Fibroblast of pulmonary artery (primary cell): ENCODE results near the gene CUX1.
A peak's percentile ranks its signal among the peaks of the same experiment; 100 is the strongest.

Source experiments
- DNase-seq: peaks from one replicate; pipeline ENCODE4 v3.0.0-alpha.2; 2010; ENCODE audit warnings: low read depth
- H3K4me3 ChIP-seq: replicated peaks from 2 replicates; pipeline ENCODE4 v1.5.1; 2011; ENCODE audit warnings: low read depth, mild to moderate bottlenecking, control low read depth, low read length, moderate library complexity
- TF ChIP-seq, protein P1 (sequence below): IDR thresholded peaks from 2 replicates; pipeline ENCODE4 v1.5.1; 2011; ENCODE audit warnings: mild to moderate bottlenecking, control low read depth, low read length, inconsistent platforms; ENCODE audit errors: missing control alignments

Gene CUX1

DNA sequence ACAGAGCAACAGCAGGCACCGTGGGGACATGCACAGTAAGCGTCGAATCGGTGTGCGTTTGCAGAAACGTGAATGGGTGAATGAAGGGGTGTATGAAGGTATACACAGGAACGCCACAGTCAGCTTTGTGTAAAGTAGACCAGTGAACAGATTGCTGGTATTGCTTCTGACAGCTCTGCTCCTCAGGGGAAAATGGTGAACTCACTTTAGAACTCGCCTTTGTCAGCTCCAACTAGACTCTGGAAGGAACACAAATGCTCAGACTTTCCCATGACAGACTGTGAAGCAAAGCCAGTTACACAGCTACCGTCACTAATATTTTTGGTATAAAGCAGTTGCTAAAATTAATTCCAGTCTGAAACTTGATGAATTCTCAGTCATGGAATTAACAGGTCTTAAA, 78.9 kb downstream of the CUX1 start:
- no peak overlapping the region for H3K4me3 ChIP-seq
- TF ChIP-seq, protein P1, sequence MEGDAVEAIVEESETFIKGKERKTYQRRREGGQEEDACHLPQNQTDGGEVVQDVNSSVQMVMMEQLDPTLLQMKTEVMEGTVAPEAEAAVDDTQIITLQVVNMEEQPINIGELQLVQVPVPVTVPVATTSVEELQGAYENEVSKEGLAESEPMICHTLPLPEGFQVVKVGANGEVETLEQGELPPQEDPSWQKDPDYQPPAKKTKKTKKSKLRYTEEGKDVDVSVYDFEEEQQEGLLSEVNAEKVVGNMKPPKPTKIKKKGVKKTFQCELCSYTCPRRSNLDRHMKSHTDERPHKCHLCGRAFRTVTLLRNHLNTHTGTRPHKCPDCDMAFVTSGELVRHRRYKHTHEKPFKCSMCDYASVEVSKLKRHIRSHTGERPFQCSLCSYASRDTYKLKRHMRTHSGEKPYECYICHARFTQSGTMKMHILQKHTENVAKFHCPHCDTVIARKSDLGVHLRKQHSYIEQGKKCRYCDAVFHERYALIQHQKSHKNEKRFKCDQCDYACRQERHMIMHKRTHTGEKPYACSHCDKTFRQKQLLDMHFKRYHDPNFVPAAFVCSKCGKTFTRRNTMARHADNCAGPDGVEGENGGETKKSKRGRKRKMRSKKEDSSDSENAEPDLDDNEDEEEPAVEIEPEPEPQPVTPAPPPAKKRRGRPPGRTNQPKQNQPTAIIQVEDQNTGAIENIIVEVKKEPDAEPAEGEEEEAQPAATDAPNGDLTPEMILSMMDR: no peak
- DNase-seq: no peak

DNA sequence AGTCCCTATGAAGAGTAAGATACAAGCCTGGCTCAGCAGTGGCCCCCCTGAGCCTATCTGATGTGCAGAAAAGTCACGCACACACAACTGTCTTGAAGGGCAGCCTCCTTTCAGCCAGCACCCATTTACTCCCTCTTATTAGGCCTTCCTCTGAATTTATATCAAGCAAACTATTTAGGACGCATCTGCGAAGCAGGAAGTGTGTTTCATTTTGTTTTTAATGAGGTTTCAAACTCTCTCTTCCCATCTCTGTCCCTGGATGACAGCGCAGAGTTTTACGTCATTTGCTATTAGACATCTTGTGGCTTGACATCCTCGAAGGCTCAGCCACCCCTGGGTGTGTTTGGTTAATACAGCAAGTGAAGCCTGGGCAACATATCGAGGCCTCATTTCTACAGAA, 79.5 kb downstream of the CUX1 start:
- DNase-seq: no peak
- TF ChIP-seq, protein P1: no peak
- H3K4me3 ChIP-seq: no peak overlapping the region

DNA sequence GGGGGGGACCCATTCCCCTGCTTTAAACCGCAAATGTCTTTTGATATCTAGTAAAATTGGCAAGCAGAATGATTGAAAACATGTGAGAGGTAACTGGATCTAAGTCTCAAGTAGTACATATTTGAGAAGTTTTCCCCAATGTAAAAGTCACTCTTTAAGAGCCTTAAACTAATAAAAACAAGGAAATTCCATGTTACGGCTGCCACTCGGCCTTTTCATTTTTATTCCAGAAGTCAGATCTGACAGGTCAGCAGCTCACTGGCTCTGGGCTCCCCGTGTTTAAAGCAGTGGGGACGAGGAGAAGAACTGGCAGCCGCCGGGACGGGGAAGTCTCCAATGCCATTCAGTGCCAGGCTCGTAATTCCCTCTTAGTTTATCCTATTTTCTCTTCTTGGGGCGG, 80.7 kb downstream of the CUX1 start:
- H3K4me3 ChIP-seq: no peak overlapping the region
- DNase-seq: no peak
- TF ChIP-seq, protein P1: no peak

DNA sequence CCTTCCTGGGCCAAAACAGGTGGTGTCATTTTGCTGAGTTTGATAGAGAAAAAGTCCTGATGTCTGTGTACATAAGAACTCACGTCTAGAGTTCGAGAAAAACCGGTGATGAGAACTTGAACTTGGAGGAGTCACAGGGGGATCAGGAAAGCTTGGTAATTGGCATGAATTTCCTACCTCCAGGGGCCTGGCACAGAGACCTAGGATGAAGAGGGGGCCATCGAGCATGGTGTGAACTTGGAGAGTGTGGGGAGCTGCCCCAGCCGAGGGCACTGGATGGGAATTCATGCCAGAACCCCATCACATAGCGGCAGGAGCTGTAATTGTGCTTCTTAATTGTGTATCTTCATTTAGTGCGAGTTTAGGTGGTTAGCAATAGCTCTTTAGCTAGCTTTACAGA, 82.2 kb downstream of the CUX1 start:
- H3K4me3 ChIP-seq: no peak overlapping the region
- DNase-seq: no peak
- TF ChIP-seq, protein P1: no peak

DNA sequence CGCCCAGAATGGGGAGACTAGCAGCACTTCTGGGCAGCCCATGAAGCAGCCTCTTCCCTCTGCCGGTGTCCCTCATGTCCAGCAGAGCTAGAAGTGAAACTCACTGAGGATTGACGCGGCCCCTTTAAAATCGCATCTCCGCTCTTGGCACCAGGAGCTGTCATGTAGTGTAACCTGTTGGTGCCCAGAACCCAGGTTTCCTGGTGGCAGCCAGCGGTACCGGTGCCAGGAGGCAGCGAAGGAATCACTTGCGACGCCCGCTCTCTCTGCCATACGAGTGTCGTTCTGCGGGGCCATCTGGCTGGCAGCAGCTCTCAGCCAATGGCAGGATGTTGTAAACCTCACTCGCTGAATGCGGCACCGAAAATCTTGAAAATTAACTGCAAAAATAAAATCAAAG, 82.7 kb downstream of the CUX1 start:
- no peak overlapping the region for H3K4me3 ChIP-seq
- TF ChIP-seq, protein P1: no peak
- DNase-seq: no peak

DNA sequence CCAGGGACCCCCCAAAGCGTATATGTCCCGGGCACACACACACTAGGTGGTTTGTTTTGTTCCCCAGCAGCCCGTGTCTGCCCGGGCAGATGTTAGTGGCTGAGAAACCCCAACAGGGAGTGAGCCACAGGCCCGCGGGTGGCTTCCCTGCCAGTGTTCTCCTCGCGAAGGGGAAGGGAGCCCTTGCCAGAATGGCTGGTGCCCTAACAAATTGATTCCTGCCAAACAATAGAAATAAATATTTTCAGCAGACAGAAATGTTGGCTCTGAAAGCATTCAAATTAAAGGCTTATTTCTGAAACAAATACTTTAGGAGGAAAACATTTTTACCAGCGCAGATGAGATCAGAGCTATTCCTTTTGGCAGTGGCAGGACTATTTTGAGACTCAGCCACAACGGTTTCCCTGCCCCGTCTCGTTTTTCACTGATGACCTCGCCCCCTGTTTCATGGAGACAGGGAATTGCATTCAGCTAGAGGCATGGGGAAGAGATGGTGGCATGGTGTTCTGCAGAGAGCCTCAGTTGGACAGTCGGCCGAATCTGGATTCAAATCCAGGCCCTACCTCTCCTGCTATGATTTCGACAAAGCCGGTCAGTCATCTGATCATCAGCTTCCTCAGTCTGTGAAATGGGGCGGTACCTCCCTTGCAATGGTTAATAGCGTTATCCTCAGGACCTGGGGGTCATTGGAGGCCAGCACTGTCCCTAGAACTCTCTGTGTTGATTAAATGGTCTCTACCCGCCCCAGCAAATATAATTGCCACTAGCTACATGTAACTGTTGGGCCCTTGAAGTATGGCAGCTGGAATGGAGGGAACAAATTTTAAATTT, 84.5 kb downstream of the CUX1 start:
- TF ChIP-seq, protein P1: no peak
- peak; percentile 33 for DNase-seq
- H3K4me3 ChIP-seq: no peak overlapping the region
